ENCODE data around the gene SS18L1.

The SS18L1 gene

GRCh38 chr20:62230276-62230675, 86.7 kb downstream of the SS18L1 start:
- no peak for DNase-seq

GRCh38 chr20:62230696-62231095, 87.1 kb downstream of the SS18L1 start:
- DNase-seq, result no peak

- DNase-seq, result no peak
Observed at GRCh38 chr20:62231292-62231691, 87.7 kb downstream of the SS18L1 start.
